HEK293T (cell line): Measurements from ENCODE around the gene NKD2.

Experiments
- CTCF ChIA-PET: fragments of 350-600 bp; formaldehyde crosslinking; extraction: SDS; loops from one replicate; lab custom pipeline; 2021; ENCODE audit warnings: antibody characterized with exemption, inconsistent platforms; lab: Yijun Ruan, JAX
- POLR2A ChIA-PET: fragments of 350-600 bp; formaldehyde crosslinking; extraction: SDS; loops from one replicate; lab custom pipeline; 2020; ENCODE audit warnings: antibody characterized with exemption, inconsistent platforms; lab: Yijun Ruan, JAX
- DNase-seq: peaks from one replicate; pipeline ENCODE4 v3.0.0; 2012; ENCODE audit warnings: mixed read lengths; ENCODE audit errors: extremely low spot score
- ARNT ChIP-seq: fragments of 450-650 bp; IDR thresholded peaks from 2 replicates; pipeline ENCODE4 v1.6.1; 2017; ENCODE audit warnings: mild to moderate bottlenecking
- BHLHE40 ChIP-seq: fragments of 450-650 bp; IDR thresholded peaks from 2 replicates; pipeline ENCODE4 v1.6.1; 2016; ENCODE audit warnings: mild to moderate bottlenecking, moderate library complexity, borderline replicate concordance
- CTBP1 ChIP-seq: fragments of 450-650 bp; IDR thresholded peaks from 2 replicates; pipeline ENCODE4 v1.6.1; 2016; ENCODE audit warnings: borderline replicate concordance
- ELF4 ChIP-seq: fragments of 450-650 bp; IDR thresholded peaks from 2 replicates; pipeline ENCODE4 v1.6.1; 2017; ENCODE audit warnings: antibody characterized with exemption
- FOXA1 ChIP-seq: fragments of 450-650 bp; IDR thresholded peaks from 2 replicates; pipeline ENCODE4 v1.6.1; 2016; ENCODE audit warnings: mild to moderate bottlenecking
- FOXK2 ChIP-seq: fragments of 450-650 bp; IDR thresholded peaks from 2 replicates; pipeline ENCODE4 v1.6.1; 2016; ENCODE audit warnings: mild to moderate bottlenecking
- FOXM1 ChIP-seq: fragments of 450-650 bp; IDR thresholded peaks from 2 replicates; pipeline ENCODE4 v1.6.1; 2017; ENCODE audit warnings: mild to moderate bottlenecking, borderline replicate concordance
- HDGF ChIP-seq: fragments of 450-650 bp; IDR thresholded peaks from 2 replicates; pipeline ENCODE4 v1.6.1; 2017; ENCODE audit warnings: antibody characterized with exemption, borderline replicate concordance
- L3MBTL2 ChIP-seq: fragments of 450-650 bp; conservative IDR thresholded peaks from 2 replicates; pipeline ENCODE4 v1.6.1; 2016; ENCODE audit warnings: mild to moderate bottlenecking
- LEF1 ChIP-seq: fragments of 450-650 bp; IDR thresholded peaks from 2 replicates; pipeline ENCODE4 v1.6.1; 2017; ENCODE audit warnings: mild to moderate bottlenecking, borderline replicate concordance
- NFRKB ChIP-seq: fragments of 450-650 bp; IDR thresholded peaks from 2 replicates; pipeline ENCODE4 v1.6.1; 2016; ENCODE audit warnings: mild to moderate bottlenecking, moderate library complexity
- PKNOX1 ChIP-seq: fragments of 450-650 bp; IDR thresholded peaks from 2 replicates; pipeline ENCODE4 v1.6.1; 2016
- SP1 ChIP-seq: fragments of 450-650 bp; IDR thresholded peaks from 2 replicates; pipeline ENCODE4 v1.6.1; 2017
- SUZ12 ChIP-seq: fragments of 450-650 bp; IDR thresholded peaks from 2 replicates; pipeline ENCODE4 v1.6.1; 2016; ENCODE audit warnings: mild to moderate bottlenecking
- TARDBP ChIP-seq: fragments of 450-650 bp; IDR thresholded peaks from 2 replicates; pipeline ENCODE4 v1.6.1; 2016
- ZNF384 ChIP-seq: fragments of 450-650 bp; IDR thresholded peaks from 2 replicates; pipeline ENCODE4 v1.6.1; 2016

Gene NKD2

DNA sequence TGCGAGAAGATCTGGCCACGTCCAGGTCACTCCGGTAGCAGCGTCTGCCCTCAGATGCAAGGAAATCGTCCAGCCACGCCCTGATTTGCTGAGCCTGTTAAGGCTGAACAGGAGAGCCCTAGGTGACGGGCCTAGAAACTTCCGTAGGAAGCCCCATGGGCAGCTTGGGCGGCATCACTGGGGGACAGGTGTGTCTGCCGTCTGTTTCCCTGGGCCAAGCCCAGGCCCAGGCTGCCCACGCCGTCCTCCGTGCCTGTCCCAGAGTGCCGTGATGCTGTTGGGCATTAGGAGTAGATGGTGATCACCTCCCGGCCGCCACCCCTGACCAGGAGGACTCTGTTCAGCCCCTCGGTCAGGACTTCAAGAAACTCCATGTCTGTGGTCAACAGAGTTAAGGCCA lies 43.5 kb downstream of the NKD2 start:
- no peak for DNase-seq
- TF ChIP-seq ARNT (no peak), SP1 (no peak)
- ChIA-PET CTCF (no interaction called here), POLR2A (no interaction called here)

- DNase-seq, result no peak
- TF ChIP-seq BHLHE40, result no peak
- TF ChIP-seq ARNT, result no peak
- TF ChIP-seq SUZ12, result no peak
- POLR2A ChIA-PET, result no interaction called here
- CTCF ChIA-PET, result no interaction called here
These were observed 44.2 kb downstream of the NKD2 start for GRCh38 chr5:1052641-1053390.

- ChIA-PET POLR2A (no interaction called here), CTCF (no interaction called here)
- DNase-seq, result no peak
- TF ChIP-seq FOXA1, result no peak
- TF ChIP-seq L3MBTL2, result no peak
- no peak for TF ChIP-seq LEF1
- TF ChIP-seq NFRKB, result no peak
- TF ChIP-seq FOXM1, result no peak
- no peak for TF ChIP-seq ZNF384
- no peak for TF ChIP-seq SUZ12
- TF ChIP-seq TARDBP, result no peak
- TF ChIP-seq BHLHE40, result no peak
- no peak for TF ChIP-seq PKNOX1
- TF ChIP-seq FOXK2, result no peak
- TF ChIP-seq ELF4, result no peak
- TF ChIP-seq HDGF, result no peak
- TF ChIP-seq CTBP1, result no peak
- no peak for TF ChIP-seq ARNT
- no peak for TF ChIP-seq SP1
These were observed 44.9 kb downstream of the NKD2 start for GRCh38 chr5:1053391-1054017.

DNA sequence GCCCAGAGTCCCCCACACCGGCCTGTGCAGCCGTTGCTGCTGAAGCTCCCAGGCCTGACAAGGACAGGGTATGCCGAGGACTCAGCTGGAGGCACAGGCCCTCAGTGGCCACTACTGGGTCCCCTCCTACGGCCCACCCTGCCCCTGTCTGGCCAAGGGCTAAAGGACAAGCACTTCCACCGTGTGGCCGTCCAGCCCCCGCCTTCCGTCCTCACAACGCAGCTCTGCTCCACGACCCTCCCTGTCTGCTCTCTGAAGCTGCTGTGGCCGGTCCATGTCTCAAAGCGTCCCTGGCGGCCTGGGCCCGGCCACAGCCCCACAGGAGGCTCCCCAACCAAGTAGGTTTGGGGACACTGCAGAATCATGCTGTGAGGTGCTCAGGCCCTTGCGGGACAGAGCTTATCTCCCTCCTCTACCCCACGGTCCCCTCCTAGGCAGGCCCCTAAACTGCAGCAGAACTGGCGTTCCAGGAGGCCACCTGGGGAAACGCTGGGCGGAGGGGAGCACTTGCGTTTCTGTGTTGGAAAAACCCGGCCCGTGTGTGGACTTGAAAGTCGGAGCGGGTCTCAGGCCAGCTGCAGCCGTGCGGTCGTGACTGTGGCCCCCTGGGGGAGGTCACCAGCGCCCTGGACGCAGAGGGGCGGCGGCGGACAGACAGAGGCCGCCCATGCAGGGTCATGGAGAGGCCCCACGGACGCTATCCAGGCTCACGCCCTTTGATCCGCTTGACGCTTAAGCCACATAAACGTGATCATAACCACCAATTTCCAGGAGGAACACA lies 45.6 kb downstream of the NKD2 start:
- no peak for DNase-seq
- TF ChIP-seq SUZ12, result no peak
- TF ChIP-seq ELF4, result no peak
- TF ChIP-seq FOXK2, result no peak
- TF ChIP-seq NFRKB, result no peak
- no peak for TF ChIP-seq CTBP1
- TF ChIP-seq ARNT, result no peak
- TF ChIP-seq PKNOX1, result no peak
- no peak for TF ChIP-seq SP1
- TF ChIP-seq ZNF384, result no peak
- TF ChIP-seq FOXM1, result no peak
- POLR2A ChIA-PET, result no interaction called here
- CTCF ChIA-PET, result no interaction called here

- POLR2A ChIA-PET, result no interaction called here
- DNase-seq, result no peak
- CTCF ChIA-PET, result interaction anchor here (0.6 kb wide), 1 partner anchor 39 kb away, joined by 4 read pairs; no protein-coding TSS in a partner anchor
- TF ChIP-seq ELF4 (no peak), FOXM1 (no peak), FOXK2 (no peak), ZNF384 (no peak), PKNOX1 (no peak)
These were observed 46.5 kb downstream of the NKD2 start for GRCh38 chr5:1054799-1055775.
